Measurements from ENCODE around the gene TBC1D3B.
"Not testable (repeated sequence)": the region's sequence is repeated elsewhere in the genome, so short reads cannot be mapped to it uniquely, and the experiment has no call there.

The TBC1D3B gene

GRCh38 chr17:36205637-36206485, 29.4 kb upstream of the TBC1D3B start:
- H3K36me3 ChIP-seq (ENCODE audit: insufficient read depth, low read length): no peaks in the 10 kb centered on the region
- no peaks in the 10 kb centered on the region for H3K9me3 ChIP-seq (ENCODE audit: insufficient read depth, low read length, severe bottlenecking)
- no peaks in the 10 kb centered on the region for H3K79me2 ChIP-seq (ENCODE audit: insufficient read depth, low read length)
- no peak overlapping the region for H3K4me3 ChIP-seq (ENCODE audit: low read depth in 1 of 2, low read length in 2 of 2)
- H3K27ac ChIP-seq (ENCODE audit: low read length): no peak overlapping the region
- H4K20me1 ChIP-seq (ENCODE audit: insufficient read depth, low read length): no peaks in the 10 kb centered on the region
- ATAC-seq (ENCODE audit: insufficient read depth, low read depth) (no peak), DNase-seq (no peak)
- no peak overlapping the region for H3K4me2 ChIP-seq (ENCODE audit: insufficient read depth, low read length)
- no peak overlapping the region for H3K9ac ChIP-seq (ENCODE audit: low read depth, low read length)
- TF ChIP-seq, protein P1, sequence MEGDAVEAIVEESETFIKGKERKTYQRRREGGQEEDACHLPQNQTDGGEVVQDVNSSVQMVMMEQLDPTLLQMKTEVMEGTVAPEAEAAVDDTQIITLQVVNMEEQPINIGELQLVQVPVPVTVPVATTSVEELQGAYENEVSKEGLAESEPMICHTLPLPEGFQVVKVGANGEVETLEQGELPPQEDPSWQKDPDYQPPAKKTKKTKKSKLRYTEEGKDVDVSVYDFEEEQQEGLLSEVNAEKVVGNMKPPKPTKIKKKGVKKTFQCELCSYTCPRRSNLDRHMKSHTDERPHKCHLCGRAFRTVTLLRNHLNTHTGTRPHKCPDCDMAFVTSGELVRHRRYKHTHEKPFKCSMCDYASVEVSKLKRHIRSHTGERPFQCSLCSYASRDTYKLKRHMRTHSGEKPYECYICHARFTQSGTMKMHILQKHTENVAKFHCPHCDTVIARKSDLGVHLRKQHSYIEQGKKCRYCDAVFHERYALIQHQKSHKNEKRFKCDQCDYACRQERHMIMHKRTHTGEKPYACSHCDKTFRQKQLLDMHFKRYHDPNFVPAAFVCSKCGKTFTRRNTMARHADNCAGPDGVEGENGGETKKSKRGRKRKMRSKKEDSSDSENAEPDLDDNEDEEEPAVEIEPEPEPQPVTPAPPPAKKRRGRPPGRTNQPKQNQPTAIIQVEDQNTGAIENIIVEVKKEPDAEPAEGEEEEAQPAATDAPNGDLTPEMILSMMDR (IDR thresholded peaks at IDR 0.05; ENCODE audit: borderline replicate concordance, extremely low read depth, low read length, poor library complexity, severe bottlenecking): no peak
- no peak for TF ChIP-seq EZH2 (IDR thresholded peaks at IDR 0.05; ENCODE audit: borderline replicate concordance, low read depth, low read length, severe bottlenecking)
- no peak overlapping the region for H2AFZ ChIP-seq (ENCODE audit: low read depth, low read length)
- H3K4me1 ChIP-seq (ENCODE audit: insufficient read depth, low read length): peaks cover 42% of the 10 kb centered on the region
- H3K27me3 ChIP-seq (ENCODE audit: insufficient read depth, low read length, poor library complexity): no peaks in the 10 kb centered on the region

- DNase-seq (no peak), ATAC-seq (ENCODE audit: insufficient read depth, low read depth) (no peak)
- H3K4me2 ChIP-seq (ENCODE audit: insufficient read depth, low read length): no peak overlapping the region
- TF ChIP-seq, protein P1 (IDR thresholded peaks at IDR 0.05; ENCODE audit: borderline replicate concordance, extremely low read depth, low read length, poor library complexity, severe bottlenecking): no peak
- no peak for TF ChIP-seq EZH2 (IDR thresholded peaks at IDR 0.05; ENCODE audit: borderline replicate concordance, low read depth, low read length, severe bottlenecking)
- H4K20me1 ChIP-seq (ENCODE audit: insufficient read depth, low read length): no peaks in the 10 kb centered on the region
- H3K4me1 ChIP-seq (ENCODE audit: insufficient read depth, low read length): peaks cover 40% of the 10 kb centered on the region
- no peak overlapping the region for H2AFZ ChIP-seq (ENCODE audit: low read depth, low read length)
- no peaks in the 10 kb centered on the region for H3K36me3 ChIP-seq (ENCODE audit: insufficient read depth, low read length)
- H3K9me3 ChIP-seq (ENCODE audit: insufficient read depth, low read length, severe bottlenecking): no peaks in the 10 kb centered on the region
- H3K9ac ChIP-seq (ENCODE audit: low read depth, low read length): no peak overlapping the region
- H3K4me3 ChIP-seq (ENCODE audit: low read depth in 1 of 2, low read length in 2 of 2): no peak overlapping the region
- no peaks in the 10 kb centered on the region for H3K79me2 ChIP-seq (ENCODE audit: insufficient read depth, low read length)
- no peaks in the 10 kb centered on the region for H3K27me3 ChIP-seq (ENCODE audit: insufficient read depth, low read length, poor library complexity)
- no peak overlapping the region for H3K27ac ChIP-seq (ENCODE audit: low read length)
Observed at GRCh38 chr17:36204724-36205500, 28.5 kb upstream of the TBC1D3B start.

- Histone ChIP-seq H3K4me1 (ENCODE audit: insufficient read depth, low read length) (peaks cover 40% of the 10 kb centered on the region), H3K9me3 (ENCODE audit: insufficient read depth, low read length, severe bottlenecking) (no peaks in the 10 kb centered on the region), H4K20me1 (ENCODE audit: insufficient read depth, low read length) (no peaks in the 10 kb centered on the region), H3K4me2 (ENCODE audit: insufficient read depth, low read length) (no peak overlapping the region), H3K27ac (ENCODE audit: low read length) (peak overlapping the region; percentile 64), H3K79me2 (ENCODE audit: insufficient read depth, low read length) (no peaks in the 10 kb centered on the region), H3K9ac (ENCODE audit: low read depth, low read length) (peak overlapping the region; percentile 8; the same call in 1 of the 2 replicates), H3K36me3 (ENCODE audit: insufficient read depth, low read length) (no peaks in the 10 kb centered on the region), H2AFZ (ENCODE audit: low read depth, low read length) (no peak overlapping the region), H3K4me3 (ENCODE audit: low read depth in 1 of 2, low read length in 2 of 2) (no peak overlapping the region), H3K27me3 (ENCODE audit: insufficient read depth, low read length, poor library complexity) (no peaks in the 10 kb centered on the region)
- no peak for DNase-seq
- no peak for ATAC-seq (ENCODE audit: insufficient read depth, low read depth)
- no peak for TF ChIP-seq EZH2 (IDR thresholded peaks at IDR 0.05; ENCODE audit: borderline replicate concordance, low read depth, low read length, severe bottlenecking)
- TF ChIP-seq, protein P1 (IDR thresholded peaks at IDR 0.05; ENCODE audit: borderline replicate concordance, extremely low read depth, low read length, poor library complexity, severe bottlenecking): no peak
Observed at GRCh38 chr17:36203335-36203734, 26.9 kb upstream of the TBC1D3B start.

DNA sequence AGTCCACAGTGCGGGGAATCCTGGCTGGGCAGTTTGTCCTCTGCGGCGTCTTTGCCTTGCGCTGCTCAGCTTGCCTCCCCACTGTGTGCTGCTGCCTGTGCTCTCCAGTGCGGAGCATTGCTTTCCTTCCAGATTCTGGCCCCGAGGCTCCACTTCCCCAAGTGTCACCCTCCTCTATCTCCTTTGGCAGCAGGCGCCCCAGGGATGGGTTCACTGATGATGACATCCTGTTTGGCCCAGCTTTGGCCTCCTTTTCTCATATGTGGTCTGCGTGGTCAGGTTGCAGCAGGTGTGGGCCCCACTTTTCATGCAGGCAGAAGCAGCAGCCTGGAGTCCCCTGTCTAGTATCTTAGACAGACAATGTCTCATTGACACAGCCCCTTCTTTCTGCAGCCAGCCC, 25.1 kb upstream of the TBC1D3B start:
- H3K4me2 ChIP-seq (ENCODE audit: insufficient read depth, low read length); H3K9me3 ChIP-seq (ENCODE audit: insufficient read depth, low read length, severe bottlenecking); H4K20me1 ChIP-seq (ENCODE audit: insufficient read depth, low read length); H3K4me3 ChIP-seq (ENCODE audit: low read depth in 1 of 2, low read length in 2 of 2); H3K27me3 ChIP-seq (ENCODE audit: insufficient read depth, low read length, poor library complexity); H2AFZ ChIP-seq (ENCODE audit: low read depth, low read length); H3K36me3 ChIP-seq (ENCODE audit: insufficient read depth, low read length); H3K79me2 ChIP-seq (ENCODE audit: insufficient read depth, low read length): not testable (repeated sequence)
- Histone ChIP-seq H3K4me1 (ENCODE audit: insufficient read depth, low read length) (peaks cover 49% of the 10 kb centered on the region), H3K27ac (ENCODE audit: low read length) (peak overlapping the region; percentile 64), H3K9ac (ENCODE audit: low read depth, low read length) (peak overlapping the region; percentile 8; the same call in 1 of the 2 replicates)
- peak; percentile 93 for ATAC-seq (ENCODE audit: insufficient read depth, low read depth)
- DNase-seq: peak; percentile 78

GRCh38 chr17:36201102-36201501, 24.7 kb upstream of the TBC1D3B start:
- H2AFZ ChIP-seq (ENCODE audit: low read depth, low read length); H3K9ac ChIP-seq (ENCODE audit: low read depth, low read length); H3K36me3 ChIP-seq (ENCODE audit: insufficient read depth, low read length); DNase-seq; H3K4me3 ChIP-seq (ENCODE audit: low read depth in 1 of 2, low read length in 2 of 2); H3K9me3 ChIP-seq (ENCODE audit: insufficient read depth, low read length, severe bottlenecking); H3K4me2 ChIP-seq (ENCODE audit: insufficient read depth, low read length); ATAC-seq (ENCODE audit: insufficient read depth, low read depth); H3K79me2 ChIP-seq (ENCODE audit: insufficient read depth, low read length); H3K27me3 ChIP-seq (ENCODE audit: insufficient read depth, low read length, poor library complexity); H4K20me1 ChIP-seq (ENCODE audit: insufficient read depth, low read length): not testable (repeated sequence)
- H3K4me1 ChIP-seq (ENCODE audit: insufficient read depth, low read length): peaks cover 47% of the 10 kb centered on the region
- H3K27ac ChIP-seq (ENCODE audit: low read length): peak overlapping the region; percentile 64

Data from DND-41 (cell line).